Right hindlimb (tissue), 1 donor: ENCODE results near the gene GOLT1B.
A peak's percentile ranks its signal among the peaks of the same experiment; 100 is the strongest.
"Not testable (repeated sequence)": the region's sequence is repeated elsewhere in the genome, so short reads cannot be mapped to it uniquely, and the experiment has no call there.

Experiments
- DNase-seq: peaks from one replicate; pipeline ENCODE4 v3.0.0-alpha.2; 2018

The GOLT1B gene, protein sequence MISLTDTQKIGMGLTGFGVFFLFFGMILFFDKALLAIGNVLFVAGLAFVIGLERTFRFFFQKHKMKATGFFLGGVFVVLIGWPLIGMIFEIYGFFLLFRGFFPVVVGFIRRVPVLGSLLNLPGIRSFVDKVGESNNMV

DNA sequence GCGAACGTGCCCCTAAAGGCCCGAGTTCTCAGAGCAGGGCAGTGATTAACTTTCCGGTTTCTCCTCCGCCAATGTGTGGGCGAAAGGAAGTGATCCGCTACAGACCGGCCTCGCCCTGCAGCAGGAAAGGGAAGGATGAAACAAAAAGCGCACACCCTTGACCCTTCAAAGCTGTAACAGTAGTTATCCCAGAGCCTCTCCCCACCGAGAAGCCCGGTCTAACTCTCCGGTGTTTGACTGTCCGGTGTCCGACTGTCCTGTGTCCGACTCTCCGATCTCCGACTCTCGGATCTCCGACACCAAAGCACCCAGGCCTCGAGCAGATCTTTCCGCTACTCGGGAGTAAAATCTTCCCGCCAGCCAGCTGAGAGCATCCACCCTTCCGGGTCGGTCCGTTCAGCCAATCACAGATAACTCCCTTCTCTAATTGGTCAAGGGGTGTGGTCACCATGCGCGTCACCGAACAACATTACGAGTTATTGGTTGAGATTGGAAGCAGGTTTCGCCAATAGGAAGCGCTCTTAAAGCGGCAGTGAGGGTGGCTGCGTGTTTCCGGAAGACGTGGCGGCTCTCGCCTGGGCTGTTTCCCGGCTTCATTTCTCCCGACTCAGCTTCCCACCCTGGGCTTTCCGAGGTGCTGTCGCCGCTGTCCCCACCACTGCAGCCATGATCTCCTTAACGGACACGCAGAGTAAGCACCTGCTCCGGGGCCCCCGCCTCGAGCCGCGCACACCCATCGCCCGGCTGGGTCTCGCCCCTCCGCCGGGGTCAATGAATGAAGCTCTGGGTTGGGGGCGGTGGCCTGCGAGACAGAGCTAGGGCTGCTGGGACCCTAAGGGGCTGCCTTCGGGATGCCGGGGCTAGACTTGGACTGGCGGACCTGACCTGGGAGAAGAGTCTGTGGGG is at the start of gene GOLT1B, which contains the start of gene RECQL:
TSS of gene GOLT1B (plus strand) at position 532 of the 906 bp plus-strand sequence. CDS start at position 667, 135 bp downstream.
TSS of gene RECQL (minus strand) at position 378 of the 906 bp plus-strand sequence. CDS start 2,065 bp downstream, outside the sequence.
- DNase-seq, result peak; percentile 97

GRCh38 chr12:21453312-21453852 is 48.2 kb upstream of the GOLT1B start:
- no peak for DNase-seq

- DNase-seq, result no peak
These were observed 45.3 kb upstream of the GOLT1B start for GRCh38 chr12:21456291-21456780.

DNA sequence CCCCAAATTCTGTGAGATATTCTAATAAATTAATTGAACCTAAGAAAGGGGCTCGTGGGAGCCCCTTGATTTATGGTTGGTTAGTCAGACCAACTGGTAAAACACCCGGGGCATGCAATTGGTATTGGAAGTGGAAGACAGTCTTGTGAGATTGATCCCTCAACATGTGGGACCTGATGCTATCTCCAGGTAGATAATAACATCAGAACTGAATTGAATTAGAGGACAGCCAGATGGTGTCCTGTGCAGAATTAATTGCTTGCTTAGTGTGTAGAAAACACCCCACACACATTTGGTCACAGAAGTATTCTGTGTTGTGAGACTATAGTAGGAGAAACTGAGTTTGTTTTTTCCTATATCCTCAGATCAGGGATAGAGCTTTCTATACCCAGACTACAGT is 42.1 kb upstream of the GOLT1B start:
- DNase-seq, result no peak

- not testable (repeated sequence) for DNase-seq
These were observed 34.3 kb upstream of the GOLT1B start for GRCh38 chr12:21467334-21467733.

DNA sequence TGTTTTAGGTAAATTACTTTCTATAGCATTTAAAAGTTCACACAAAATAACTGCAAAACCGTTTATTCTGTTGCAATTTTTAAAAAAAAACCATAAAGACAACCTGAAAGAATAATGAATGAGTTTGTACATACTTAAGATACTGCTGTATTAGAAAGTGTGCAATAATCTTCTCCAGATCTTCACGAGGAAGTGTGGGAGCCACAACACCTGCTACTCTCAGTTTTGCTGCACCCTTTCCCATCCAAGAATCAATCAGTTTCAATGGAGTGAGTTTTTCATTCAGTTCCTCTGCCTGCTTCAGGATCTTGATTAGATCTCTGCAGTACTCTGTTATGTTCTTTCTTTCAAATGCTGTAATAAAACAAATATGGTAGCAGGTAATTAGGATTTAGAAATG is 30.3 kb upstream of the GOLT1B start:
- DNase-seq, result no peak

DNA sequence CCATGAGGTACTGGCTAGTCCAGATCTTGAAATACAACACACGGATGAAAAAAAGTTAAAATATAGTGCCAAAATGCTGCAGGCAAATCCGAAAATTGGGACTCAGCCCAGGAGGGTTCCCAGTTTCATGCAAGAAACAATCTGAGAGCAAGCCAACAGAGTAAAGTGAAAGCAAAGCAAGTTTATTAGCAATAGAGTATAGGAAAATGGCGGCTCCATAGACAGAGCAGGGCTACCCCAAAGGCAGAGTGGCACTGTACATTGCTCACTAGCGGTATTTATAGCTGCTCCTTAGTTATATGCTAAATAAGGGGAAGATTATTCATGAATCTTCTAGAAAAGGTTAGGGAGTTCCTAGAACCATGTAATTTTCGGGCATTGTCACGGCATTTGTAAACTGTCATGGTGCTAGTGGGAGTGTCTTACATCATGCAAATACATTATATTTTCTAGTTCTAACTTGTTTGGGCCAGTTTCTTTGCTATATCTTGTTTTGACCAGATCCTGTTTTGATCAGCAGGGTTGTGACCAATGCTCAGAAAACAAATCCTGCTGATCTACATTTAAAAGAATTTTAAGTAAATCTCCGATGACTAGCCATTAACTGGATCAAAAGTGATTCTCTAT is 29.3 kb upstream of the GOLT1B start:
- no peak for DNase-seq

DNA sequence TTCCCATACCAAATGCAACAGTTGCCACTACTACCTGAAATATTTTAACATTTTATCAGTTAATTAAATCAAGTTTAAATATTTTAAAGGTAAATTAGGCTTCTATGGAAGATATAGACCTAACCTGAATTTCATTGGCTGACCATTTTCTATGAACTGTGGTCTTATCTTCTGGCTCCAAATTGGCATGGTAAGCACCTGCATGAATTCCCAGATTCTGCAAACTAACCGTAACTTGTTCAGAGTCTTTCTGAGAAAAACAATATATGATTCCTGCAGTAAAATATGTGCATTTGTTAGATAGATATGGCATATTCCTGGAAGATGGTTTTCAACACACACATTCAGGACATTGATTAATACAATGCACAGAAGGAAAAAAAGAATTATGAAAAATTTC is 26.0 kb upstream of the GOLT1B start:
- no peak for DNase-seq

- no peak for DNase-seq
These were observed 24.6 kb upstream of the GOLT1B start for GRCh38 chr12:21476949-21477348.

- no peak for DNase-seq
These were observed 22.7 kb upstream of the GOLT1B start for GRCh38 chr12:21478756-21479455.

DNA sequence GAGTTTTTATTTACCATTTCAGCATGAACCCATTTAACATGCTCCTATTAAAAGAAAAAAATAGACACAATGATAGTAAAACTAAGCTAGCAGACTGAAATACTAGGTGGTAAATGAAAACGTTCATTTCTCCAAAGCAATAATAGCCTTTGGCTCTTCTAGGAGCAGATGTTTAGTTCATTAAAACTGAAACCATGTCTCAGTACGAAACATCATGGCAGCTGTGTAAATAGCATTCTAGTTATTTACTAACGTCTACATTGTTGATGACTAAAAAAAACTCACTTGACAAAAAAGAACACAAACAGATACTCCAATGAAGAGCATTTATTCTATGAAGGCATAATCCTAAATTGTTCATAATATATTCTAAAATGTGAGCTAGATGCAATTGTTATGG is 18.1 kb upstream of the GOLT1B start:
- no peak for DNase-seq

GRCh38 chr12:21485998-21486397 is 15.6 kb upstream of the GOLT1B start:
- DNase-seq, result no peak

- DNase-seq, result no peak
These were observed 1.8 kb upstream of the GOLT1B start for GRCh38 chr12:21499765-21500164.

DNA sequence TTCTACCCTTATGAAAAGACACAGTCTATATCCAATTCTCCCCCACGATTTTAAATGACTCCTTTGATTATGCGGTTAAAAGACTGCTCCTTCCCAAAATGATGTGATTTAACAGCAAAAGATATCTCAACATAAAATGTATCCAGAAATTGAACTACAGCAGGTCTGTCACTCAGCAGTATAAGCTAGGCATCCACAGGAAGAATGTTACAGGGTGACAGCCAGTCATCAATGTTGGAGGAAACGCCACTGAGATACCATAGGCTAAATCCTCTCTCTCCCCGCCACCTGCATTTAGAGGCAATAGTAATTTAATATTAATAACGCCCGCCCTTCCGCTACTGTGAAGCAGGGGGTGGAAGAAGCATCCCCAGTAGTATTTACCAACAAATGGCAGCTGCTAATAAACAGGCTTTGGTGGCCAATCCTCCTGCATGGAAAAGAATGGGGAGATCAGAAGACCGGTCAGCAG is 767 bp upstream of the GOLT1B start:
- DNase-seq, result no peak

DNA sequence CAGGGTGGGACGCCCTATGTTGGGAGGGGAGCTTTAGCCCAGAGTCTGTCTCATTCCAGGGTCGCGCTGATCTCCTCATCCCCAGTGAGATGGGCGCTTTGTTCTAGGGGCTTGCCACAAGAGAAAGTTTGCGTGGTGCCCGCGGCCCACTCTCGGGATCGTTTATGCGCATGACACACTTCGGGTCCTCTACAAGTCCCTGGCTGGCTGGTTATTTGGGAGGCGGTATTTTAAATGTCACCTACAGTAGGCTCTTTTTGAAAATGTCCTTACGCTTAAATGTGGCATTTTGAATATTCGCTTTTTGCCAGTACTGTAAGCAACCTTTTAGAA is 541 bp downstream of the GOLT1B start:
- no peak for DNase-seq

- no peak for DNase-seq
These were observed 1.3 kb downstream of the GOLT1B start for GRCh38 chr12:21502872-21503271.

DNA sequence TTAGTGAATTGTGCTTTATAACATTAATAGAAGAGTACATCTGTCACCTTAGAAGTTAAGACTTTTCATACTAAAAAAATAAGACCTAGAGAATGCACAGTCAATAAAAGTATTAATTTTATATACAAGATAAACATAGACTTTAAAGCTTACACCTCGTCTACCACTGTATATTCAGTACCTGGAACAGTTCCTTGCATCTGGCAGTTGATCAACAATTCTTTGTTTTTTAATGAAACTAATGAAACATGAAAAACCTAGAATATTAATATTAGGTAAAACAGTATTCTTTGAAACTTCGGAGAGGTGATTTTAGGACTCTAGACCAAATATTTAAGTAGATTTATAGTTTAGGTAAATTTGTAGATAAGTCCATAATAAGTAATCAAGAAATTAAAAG is 4.3 kb downstream of the GOLT1B start:
- no peak for DNase-seq

- no peak for DNase-seq
These were observed 6.3 kb downstream of the GOLT1B start for GRCh38 chr12:21507849-21508248.

- DNase-seq, result no peak
These were observed 8.2 kb downstream of the GOLT1B start for GRCh38 chr12:21509768-21510167.

DNA sequence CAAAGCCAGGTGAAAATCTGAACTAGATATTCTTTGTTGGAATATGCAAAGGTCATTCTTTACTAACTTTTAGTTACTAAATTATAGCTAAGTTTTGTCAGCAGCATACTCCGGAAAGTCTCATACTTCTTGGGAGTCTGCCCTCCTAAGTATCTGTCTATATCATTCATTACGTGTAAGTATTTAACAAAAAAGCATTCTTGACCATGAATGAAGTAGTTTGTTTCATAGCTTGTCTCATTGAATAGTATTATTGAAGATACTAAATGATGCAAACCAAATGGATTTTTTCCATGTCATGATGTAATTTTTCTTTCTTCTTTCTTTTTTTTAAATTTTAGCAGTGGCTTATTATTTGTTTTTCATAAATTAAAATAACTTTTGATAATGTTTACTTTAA is 14.7 kb downstream of the GOLT1B start:
- DNase-seq, result no peak

- DNase-seq, result no peak
These were observed 16.9 kb downstream of the GOLT1B start for GRCh38 chr12:21518451-21518850.

DNA sequence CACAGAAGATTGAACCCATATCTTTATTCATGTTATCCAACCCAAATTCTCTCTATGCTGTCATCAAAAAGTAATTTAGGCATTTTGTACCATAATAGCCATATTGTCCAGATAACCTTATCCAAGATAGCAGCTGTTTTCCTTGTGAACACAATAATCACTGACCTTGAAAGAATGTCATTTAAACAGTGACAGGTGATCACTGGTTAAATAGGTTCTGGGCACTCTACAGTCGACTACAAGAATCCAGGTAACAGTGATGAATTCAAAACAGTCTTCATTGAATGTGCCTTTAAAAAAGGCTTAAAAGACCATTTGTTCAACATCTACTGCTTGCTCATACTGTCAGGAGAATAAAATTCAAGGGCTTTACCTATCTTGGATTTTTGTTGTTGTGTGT is 20.0 kb downstream of the GOLT1B start:
- no peak for DNase-seq

- no peak for DNase-seq
These were observed 21.6 kb downstream of the GOLT1B start for GRCh38 chr12:21523148-21523547.
